ENCODE data around the gene DEPP1. TPM values are rescaled to one million over a fixed set of nuclear protein-coding genes. Genes with fewer than 3 reads are reported as not detected.

The DEPP1 gene
- total RNA-seq, 1 donor from 2014 or later, result 11.1 TPM

DNA sequence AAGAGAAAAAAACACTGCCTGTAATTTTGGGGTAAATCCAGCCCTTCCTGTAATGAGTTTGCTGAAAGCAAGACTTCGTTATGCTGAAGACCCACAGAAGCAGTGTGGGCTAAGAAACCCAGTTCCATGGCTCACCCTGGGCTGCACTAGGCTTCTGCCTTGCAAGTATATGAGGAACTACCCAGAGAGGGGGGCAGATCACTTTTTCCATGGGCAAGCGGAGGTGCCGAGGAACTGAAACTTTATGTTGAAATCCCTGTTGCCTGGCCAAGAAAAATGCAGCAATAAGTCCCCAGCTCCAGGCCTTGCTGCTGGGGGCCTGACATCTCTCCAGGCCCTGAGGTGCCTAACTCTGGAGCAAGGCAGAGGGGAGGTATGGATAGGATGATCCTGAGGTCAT is 10.5 kb downstream of the DEPP1 start:
- H3K27me3 Mint-ChIP-seq (ENCODE audit: low read depth), result no peaks in the 10 kb centered on the region
- H3K27ac Mint-ChIP-seq, result peak overlapping the region; percentile 88
- DNase-seq (ENCODE audit: low spot score in 2 of 2, unreplicated experiment in 2 of 2), result no peak
- no peaks in the 10 kb centered on the region for H3K9me3 Mint-ChIP-seq
- H3K4me1 Mint-ChIP-seq, result peaks cover 44% of the 10 kb centered on the region
- H3K36me3 Mint-ChIP-seq, result peaks cover 9% of the 10 kb centered on the region
- H3K4me3 Mint-ChIP-seq, result no peak overlapping the region
- TF ChIP-seq CTCF (IDR thresholded peaks at IDR 0.05; ENCODE audit: unreplicated experiment), result no peak

- no peak overlapping the region for H3K4me3 Mint-ChIP-seq
- H3K4me1 Mint-ChIP-seq, result peaks cover 42% of the 10 kb centered on the region
- DNase-seq (ENCODE audit: low spot score in 2 of 2, unreplicated experiment in 2 of 2), result no peak
- peaks cover 9% of the 10 kb centered on the region for H3K36me3 Mint-ChIP-seq
- no peaks in the 10 kb centered on the region for H3K27me3 Mint-ChIP-seq (ENCODE audit: low read depth)
- no peak for TF ChIP-seq CTCF (IDR thresholded peaks at IDR 0.05; ENCODE audit: unreplicated experiment)
- no peaks in the 10 kb centered on the region for H3K9me3 Mint-ChIP-seq
- peak overlapping the region; percentile 88 for H3K27ac Mint-ChIP-seq
These were observed 11.0 kb downstream of the DEPP1 start for GRCh38 chr10:44967616-44968015.

DNA sequence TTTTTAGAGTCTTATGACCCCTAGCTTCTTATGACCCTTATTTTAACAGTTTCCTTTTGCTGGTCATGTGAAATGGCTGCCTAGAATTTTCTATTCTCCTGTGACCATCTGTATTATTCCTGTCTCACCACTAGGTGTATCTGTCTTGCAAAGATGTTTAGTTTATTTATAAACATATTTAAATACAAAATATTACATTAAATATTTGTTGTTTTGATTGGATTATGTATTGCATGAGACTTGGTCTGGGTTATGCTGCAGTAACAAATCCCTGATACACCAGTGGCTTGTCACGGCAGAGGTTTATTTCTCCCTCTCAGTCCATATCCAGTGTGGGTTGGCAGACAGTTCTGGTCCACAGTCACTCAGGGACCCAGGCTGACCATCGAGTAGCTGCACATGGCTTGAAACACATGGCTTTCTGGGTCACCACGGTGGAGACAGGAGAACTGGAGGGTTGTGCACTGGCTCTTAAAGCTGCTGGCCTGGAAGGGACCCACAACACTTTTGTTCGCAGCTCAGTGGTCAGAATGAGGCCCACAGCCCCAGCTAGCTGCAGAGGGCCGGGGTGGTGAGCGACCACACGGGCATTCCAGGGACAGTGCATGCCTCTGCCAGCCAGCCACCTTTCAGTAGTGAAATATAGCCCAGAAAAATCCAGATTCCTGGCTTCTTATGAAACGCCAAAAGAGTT is 11.6 kb downstream of the DEPP1 start:
- peaks cover 42% of the 10 kb centered on the region for H3K4me1 Mint-ChIP-seq
- H3K9me3 Mint-ChIP-seq, result no peaks in the 10 kb centered on the region
- no peak overlapping the region for H3K4me3 Mint-ChIP-seq
- H3K27ac Mint-ChIP-seq, result no peak overlapping the region
- TF ChIP-seq CTCF (IDR thresholded peaks at IDR 0.05; ENCODE audit: unreplicated experiment), result peak; percentile 68
- peaks cover 8% of the 10 kb centered on the region for H3K36me3 Mint-ChIP-seq
- no peak for DNase-seq (ENCODE audit: low spot score in 2 of 2, unreplicated experiment in 2 of 2)
- H3K27me3 Mint-ChIP-seq (ENCODE audit: low read depth), result no peaks in the 10 kb centered on the region

- TF ChIP-seq CTCF (IDR thresholded peaks at IDR 0.05; ENCODE audit: unreplicated experiment), result no peak
- peaks cover 6% of the 10 kb centered on the region for H3K36me3 Mint-ChIP-seq
- no peak overlapping the region for H3K4me3 Mint-ChIP-seq
- no peaks in the 10 kb centered on the region for H3K9me3 Mint-ChIP-seq
- H3K27me3 Mint-ChIP-seq (ENCODE audit: low read depth), result no peaks in the 10 kb centered on the region
- H3K27ac Mint-ChIP-seq, result no peak overlapping the region
- DNase-seq (ENCODE audit: low spot score in 2 of 2, unreplicated experiment in 2 of 2), result peak in 1 of 2 experiments; percentile 11
- H3K4me1 Mint-ChIP-seq, result peaks cover 42% of the 10 kb centered on the region
These were observed 12.3 kb downstream of the DEPP1 start for GRCh38 chr10:44966129-44966815.

DNA sequence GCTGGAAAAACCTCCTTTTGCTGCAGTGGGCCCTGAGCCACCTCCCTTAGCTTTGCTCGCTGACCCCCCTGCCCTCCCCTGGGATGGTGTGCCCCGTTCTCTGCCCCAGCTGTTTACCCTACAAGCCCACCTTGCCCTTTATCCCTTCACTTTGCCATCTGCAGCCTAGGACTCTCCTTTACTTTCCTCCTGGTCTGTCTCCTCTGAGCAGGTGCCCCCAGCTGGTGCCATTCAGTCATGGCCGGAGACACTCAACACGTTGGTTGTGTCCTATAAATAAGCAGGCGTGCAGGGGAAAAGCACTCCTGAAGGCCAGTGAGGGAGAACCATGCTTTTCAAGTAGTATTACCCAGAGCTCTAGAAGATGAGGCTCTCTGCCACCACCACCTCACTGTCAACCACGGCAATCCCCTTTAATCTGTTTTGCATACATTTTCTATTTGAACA is 12.9 kb downstream of the DEPP1 start:
- DNase-seq (ENCODE audit: low spot score in 2 of 2, unreplicated experiment in 2 of 2), result peak in 1 of 2 experiments; percentile 9
- H3K27ac Mint-ChIP-seq, result no peak overlapping the region
- no peak overlapping the region for H3K4me3 Mint-ChIP-seq
- H3K4me1 Mint-ChIP-seq, result peaks cover 47% of the 10 kb centered on the region
- peaks cover 3% of the 10 kb centered on the region for H3K36me3 Mint-ChIP-seq
- H3K27me3 Mint-ChIP-seq (ENCODE audit: low read depth), result no peaks in the 10 kb centered on the region
- TF ChIP-seq CTCF (IDR thresholded peaks at IDR 0.05; ENCODE audit: unreplicated experiment), result no peak
- no peaks in the 10 kb centered on the region for H3K9me3 Mint-ChIP-seq
